NCI-H2029 (cell line): ENCODE results near the gene CEBPB.

Experiments
- DNase-seq: peaks from one replicate; lab custom pipeline; 2025; lab: John Stamatoyannopoulos, UW

CEBPB gene

DNA sequence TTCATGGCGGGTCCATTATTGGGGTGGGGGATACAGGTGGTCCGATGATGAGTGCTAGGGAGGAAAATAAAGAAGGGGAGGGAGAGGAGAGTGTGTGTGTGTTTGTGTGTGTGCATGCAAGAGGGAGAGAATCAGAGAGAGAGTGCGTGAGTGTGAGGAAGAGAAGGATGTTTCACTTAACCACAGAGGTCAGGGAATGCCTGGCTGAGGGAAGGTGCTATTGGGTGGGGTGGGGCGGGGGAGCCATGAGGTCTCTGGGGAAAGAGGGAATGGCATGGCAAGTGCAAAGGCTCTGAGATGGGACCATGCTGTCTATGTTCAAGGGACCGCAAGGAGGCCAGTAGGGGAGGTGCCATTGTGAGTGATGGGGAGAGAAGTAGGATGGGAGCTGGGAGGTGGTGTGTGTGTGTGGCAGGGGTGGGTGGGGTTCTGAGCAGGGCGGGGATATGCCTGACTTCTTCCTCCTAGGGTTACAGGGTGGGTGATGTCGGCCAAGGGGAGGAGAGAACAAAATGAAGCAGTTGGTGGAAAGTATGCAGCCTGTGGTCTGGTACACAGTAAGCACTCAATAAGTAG, 23.0 kb downstream of the CEBPB start:
- DNase-seq: no peak

DNA sequence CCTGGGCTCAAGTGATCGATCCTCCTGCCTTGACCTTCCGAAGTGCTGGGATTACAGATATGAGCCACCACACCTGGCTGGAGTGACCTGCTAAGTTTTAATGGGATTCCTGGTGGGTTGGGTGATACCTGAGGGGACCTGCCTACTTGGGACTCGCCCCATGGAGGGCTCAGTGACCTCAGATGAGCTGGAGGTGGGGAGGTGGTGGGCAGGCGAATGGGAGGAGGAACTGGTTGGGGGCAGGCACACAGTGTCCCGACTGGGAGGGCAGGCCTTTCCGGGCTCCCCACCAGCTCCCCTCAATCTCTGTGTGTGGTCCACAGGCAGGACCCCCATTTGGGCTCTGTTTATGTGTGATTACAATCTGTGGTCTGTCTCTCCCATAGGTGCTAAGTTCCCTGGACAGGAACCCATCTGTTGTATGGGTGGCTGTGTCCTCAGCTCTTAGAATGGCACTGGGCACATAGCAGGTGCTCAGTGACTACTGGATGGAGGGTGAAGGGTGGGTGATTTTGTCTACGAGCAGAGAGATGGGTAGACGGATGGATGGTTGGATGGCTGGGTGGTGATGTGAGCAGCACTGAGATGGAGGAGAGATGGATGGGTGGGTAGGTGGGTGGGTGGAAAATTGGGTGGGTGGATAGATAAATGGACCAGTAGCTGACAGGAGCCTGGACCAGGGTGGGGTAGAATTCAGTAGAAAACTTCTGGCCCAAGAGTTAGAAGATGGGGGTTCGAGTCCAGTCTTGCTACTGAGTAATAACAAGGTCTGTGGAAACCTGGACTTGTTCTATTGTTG, 23.8 kb downstream of the CEBPB start:
- no peak for DNase-seq

DNA sequence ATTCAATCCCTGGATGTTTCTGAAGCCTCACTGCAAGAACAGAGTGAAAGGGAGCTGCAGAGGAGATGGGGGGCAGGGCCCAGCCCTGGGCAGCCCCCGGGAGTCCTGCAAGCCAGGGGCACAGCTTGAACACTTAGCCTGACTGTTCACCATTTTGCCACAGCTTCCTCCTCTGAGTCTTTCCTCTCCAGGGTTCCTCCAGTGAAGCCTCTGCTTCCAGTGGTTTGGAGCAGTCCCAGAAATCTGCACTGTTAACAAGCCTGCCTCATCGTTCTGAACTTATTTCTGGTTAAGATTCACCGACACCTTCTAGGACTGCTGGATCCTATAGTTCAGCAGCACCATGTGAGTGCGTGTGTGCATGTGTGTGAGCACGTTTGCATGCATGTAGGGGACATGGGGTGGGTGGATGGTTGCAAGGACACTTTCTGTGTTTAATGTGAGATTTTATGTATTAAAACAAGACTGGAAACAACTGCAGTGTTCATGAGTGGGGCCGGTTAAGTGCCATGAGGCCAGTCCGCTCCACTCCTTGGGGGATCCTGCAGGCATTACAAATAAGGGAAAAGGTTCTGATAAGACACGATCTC, 24.6 kb downstream of the CEBPB start:
- no peak for DNase-seq

DNA sequence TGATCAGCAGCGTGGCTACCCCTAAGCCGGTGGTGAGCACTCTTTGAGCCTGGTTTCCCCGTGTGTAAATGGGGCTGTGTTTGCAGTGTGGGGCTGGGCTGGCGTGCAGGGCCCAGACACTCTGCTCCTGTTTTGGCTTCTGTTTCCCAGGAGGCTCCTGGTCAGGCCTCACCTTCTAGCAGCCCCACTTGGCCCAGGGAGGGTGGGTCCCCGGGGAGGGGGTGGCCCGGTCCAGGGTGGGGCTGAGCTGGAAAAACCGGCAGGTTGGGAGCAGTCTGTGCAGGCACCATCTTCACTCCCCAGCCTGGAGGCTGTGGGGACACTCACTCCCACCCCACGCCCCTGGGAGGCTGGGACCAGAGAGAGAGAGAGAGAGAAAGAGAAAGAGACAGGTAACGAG, 25.3 kb downstream of the CEBPB start:
- no peak for DNase-seq

DNA sequence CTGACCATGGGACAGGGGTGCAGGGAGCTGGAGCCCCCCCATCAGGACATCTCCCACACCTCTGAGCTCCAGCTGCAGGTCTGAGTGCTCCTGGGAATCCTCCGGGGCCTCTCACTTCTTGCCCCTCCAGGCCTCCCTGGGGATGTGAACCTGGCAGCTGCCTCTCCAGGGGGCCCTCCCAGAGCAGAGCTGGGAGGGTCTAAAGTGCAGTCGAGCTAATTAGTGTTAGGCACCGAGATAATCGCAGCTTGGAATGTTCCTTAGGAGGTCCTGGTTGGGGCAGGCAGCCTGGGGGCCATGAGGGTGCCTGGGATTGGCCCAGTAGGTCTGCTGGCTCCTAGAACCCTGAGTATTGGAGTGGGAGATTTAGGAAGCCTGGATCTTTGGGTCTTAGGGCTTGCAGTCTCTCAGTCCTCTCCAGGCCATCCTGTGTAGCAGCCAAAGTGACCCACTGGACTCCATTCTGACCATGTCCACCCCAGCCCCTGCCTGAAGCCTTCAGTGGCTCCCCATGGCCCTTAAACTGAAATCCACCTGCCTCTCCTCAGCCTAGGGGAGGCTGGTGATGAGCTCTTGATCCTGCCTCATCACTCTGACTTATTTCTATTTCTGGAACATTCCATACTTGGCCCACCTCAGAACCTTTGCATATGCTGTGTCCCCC, 26.0 kb downstream of the CEBPB start:
- DNase-seq: no peak

DNA sequence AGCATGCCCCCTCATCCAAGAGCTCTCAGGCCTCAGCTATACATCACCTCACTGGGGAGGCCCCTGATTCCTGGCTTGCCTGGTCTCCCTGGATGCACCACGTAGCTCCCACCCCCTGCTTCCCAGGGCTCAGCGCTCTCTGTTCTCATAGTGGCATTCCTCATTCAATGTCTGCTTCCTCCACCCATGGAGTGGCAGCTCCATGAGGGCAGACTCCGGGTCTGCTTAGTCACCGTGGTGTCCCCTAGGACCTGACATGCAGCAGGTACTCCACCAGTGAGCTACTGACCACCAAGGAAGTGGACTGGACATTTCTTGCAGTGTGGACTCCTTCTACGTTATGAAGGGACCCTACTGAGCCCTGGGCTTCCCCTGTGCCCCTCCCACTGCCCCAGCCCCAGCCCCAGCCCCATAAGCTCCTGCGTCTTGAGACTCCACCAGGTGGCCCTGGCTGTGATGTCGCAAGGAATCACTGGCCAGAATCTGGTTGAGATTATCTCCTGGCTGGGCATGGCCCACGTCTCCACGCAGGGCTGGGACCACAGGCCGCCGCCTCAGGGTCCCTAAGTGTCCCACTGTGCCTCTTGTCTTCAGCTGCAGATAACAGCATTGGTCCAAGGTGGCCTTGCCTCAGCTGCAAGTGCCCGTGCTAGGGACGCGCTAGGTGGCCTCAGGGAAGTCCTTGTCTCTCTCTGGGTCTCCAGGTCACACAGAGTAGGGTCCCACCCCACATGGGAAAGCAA, 26.7 kb downstream of the CEBPB start:
- DNase-seq: no peak

DNA sequence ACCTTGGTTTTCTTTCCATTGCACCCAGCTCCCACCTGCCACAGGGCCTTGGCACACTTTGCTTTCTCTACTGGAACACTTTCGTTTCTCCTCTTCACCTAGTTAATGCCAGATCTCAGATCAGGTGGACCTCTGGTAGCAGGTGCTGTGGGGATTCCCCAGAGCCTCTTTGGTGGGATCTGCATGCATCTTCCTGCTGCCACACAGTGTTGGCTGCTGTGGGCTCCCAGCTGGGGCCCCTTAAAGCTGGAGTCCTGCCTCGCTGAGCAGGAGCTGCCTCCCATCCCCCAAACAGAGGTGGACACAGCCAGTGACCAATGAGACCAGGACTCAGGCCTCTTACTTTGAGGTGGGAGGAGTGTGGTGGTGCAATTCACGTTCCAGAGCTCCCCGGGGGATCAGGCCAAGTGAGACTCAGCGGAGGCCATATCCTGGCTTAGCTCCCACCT, 28.4 kb downstream of the CEBPB start:
- no peak for DNase-seq

DNA sequence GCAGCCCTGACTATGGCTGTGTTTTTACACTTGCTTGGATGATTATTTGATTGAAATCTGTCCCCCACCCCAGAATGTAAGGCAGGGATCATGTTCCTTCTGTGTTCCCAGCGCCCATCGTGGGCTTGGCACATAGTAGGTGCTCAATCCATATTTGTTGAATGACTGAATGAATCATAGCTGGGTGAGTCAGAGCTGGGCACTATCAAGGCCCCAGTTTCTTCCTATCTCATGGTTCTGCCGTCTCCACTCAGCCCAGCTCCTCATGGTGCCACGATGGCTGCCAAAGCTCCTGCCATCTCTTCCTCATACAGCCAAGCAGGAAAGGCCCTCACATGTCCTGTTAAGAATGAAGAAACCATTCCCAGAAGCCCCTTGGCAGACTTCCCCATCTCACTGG, 29.0 kb downstream of the CEBPB start:
- no peak for DNase-seq

DNA sequence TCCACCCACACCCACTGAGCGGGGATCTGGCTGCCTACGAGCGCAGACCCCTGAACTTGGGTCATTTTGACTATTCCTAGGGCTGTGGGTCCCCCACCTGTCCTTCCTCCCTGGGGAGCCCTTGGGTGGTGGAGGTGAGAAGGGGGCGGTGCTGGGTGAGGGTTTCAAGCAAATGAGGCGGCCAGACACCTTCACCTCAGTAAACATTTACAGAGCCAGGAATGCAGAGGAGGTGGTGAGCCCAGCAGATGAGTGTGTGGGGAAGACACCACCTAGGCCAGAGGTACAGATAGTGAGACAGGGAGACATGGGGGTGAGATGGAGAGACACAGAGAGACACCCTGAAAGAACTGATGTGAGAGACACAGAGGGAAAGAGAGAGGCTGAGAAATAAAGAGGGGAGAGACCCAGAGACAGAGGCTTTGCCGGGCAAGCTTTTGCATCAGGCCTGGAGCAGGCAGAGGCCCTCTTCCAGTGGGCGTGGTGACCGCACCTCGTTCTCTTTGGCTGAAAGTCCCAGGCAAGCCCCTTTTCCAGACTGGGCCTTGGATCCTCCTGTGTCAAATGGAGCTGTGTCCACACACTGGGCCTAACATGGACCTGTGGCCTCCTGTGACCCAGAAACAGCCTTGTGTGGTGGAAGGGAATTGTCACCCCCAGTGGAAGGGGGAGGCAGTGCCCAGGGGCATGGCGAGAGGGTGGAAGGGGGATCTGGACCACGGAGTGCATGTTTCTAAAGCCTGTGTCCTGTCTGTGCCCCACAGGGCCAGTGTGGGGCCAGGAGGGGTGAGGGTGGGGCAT, 29.7 kb downstream of the CEBPB start:
- DNase-seq: no peak

DNA sequence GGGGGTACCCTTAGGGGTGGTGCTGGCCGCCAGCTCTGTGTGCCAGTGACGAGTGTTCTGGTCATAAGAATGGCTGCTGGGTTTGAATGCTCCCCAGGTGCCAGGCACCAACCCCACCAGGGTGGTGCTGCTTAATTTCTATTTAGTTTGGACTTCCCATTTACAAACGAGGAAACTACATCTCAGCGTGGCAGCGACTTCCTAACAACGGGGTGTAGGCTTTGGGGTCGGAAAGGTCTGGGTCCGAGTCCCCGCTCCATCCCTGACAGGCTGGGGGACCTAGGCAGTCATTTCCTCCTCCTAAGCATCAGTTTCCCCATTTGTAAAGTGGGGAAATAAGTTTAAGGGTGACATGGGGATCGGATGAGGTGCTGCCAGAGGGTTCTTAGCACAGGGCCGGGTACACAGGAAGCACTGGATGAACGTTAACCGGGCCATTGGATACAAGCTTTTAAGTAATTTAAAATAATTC, 30.3 kb downstream of the CEBPB start:
- no peak for DNase-seq

DNA sequence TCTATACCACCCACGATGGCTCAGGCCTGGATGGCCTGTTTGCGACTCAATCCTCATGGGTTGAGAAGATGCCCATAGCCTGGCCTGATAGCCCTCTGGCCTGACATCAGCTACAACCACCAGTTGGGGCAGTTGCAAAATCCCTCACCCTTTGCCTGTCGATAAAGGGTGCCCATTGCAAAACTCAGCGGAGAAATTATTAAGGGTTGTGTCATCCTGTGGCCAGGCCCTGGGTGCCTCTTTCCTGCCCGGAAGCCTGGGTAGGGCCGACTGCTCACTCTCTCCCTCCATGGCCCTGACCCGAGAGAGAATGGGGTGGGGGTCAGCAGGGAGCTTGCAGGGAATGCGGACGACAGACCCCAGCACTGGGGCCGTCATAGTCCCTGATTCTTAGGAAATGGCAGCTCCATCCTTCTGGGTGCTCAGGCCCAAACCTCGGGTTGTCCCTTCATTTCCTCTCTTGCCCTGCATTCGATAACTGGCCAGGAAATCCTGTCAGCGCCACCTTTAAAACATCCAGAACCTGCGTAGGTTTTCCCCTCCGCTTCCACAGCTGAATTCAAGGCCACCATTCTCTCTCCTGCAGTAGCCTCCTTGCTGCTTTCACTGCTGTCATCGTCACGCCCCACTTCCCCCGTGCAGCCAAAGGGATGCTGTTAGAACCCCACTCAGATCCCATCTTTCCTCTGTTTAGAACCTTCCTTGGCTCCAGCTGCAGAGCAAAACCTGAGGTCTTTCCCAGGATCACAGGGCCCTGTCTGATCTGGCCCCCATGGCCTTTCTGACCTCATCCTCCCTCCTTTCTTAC, 31.1 kb downstream of the CEBPB start:
- no peak for DNase-seq

DNA sequence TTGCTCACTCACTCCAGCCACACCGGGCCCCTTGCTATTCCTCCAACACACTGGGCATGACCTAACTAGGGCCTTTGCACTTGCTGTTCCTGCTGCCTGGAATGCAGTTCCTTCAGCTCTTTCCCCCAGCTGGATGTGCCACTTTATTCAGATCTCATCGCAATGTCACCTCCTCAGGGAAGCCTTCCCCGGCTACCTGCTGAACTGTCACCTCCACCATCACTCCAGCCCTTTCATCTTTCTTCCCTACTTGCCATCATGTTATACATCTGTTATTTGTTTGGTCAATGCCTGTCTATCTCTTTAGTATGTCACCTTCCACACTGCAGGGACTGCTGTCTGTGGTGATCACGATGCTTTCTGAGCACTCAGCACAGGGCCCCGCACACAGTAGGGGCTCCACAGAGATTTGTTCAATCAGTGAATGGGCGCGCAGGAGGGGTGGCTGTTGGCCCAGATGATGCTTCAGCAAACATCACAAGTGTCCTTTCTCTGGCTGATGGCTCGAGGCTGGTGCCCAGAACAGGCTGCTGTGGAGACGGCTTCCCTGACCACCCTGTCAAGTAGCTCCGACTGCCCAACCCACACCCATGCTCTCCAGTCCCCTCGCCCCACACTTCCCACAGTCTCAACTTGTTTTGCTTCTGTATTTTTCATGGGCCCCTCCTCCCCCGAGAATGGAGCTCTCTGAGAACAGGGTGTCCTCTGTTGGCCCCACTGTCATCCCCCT, 31.8 kb downstream of the CEBPB start:
- no peak for DNase-seq

DNA sequence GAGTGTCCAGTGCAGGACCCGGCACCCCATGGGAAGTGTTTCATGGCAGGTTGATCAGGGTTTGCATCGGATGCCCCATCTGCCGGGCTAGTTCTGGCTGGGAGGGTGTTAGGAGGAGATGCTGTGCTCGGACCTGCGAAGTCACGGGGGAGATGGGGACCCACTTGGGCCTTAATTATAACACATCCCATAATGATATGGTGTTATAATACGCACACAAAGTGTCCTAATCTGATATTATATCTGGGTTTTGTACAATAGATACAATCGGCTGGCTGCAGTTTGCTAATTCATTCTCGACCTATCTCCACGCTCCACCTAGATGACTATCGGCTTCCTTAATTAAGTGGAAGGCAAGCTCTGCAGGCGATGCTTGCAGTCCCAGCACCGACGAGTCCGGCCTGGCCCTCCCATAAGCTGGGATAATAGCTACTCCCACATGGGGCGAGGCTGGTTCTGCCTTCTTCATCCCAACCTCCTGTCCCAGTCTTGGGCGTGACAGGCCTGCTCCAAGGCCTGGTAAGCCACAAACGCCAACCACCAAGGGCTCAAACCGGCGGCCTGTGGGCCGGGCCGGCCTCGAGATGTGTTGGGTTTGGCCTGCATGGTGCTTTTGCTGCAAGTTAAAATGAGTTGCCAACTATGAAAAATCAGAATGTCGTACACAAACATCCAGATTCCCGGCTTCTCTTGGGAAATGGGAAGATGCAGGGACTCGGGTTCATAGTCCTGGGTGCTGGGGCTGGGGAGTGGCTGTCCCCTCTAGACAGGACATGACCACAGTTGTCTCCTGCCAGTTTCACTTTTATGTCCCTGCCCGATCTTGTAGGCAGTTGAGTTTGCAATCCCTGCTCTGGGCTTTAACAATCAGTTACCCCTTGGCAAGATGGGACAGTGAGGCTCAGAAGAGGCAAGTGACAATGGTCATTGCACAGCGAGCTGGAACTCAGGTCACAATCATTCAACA, 32.7 kb downstream of the CEBPB start:
- no peak for DNase-seq

DNA sequence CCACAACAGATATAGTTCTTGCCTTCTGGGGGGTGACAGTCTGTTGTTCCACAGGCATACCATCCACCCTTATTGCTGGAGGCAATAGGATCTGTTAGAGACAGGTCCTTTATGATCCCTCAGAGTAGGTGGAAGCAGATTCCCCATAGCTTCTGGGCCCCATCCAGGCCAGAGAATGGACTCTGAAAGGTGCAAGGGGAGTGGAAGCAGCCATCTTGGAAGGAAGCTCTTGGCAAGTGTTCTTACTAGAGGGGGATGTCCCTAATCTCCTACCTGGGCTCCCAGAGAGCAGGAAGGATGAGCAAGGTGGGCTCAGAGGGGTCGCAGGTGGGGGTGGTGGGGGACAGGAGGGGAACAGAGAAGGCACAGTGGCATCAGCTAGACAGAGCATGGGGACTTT, 33.4 kb downstream of the CEBPB start:
- no peak for DNase-seq

DNA sequence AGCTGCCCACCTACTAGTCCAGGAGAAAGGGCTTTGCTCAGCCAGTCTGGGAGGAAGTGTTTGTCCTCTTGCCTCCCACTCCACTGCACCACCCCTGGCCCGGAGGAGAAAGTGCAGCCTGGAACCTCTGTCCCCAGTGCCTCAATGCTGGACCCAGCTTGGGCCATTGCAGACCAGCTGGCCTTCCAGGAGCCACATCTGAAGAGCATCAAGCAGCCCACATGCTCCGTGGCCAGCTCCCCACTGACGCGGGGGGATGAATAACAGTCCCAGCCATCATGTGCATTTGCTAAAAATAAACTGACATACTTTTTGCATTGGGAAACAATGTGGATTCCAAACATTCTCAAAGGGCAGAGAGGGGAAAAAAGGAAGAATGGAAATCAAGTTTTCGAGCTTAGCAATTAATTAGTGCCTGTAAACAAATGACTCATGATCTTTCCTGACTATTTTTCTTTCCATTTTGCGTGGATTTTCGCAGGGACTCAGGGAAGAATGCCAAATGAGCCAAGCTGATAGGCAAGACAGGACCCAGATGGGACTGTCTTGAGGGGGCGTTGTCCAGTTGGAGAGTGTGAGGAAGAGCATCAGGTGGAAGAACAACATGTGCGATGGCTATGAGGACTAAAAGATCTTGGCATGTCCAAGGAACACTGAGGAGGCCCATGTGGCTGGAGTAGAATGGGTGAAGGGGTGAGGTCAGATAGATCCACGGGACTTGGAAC, 34.1 kb downstream of the CEBPB start:
- DNase-seq: no peak

DNA sequence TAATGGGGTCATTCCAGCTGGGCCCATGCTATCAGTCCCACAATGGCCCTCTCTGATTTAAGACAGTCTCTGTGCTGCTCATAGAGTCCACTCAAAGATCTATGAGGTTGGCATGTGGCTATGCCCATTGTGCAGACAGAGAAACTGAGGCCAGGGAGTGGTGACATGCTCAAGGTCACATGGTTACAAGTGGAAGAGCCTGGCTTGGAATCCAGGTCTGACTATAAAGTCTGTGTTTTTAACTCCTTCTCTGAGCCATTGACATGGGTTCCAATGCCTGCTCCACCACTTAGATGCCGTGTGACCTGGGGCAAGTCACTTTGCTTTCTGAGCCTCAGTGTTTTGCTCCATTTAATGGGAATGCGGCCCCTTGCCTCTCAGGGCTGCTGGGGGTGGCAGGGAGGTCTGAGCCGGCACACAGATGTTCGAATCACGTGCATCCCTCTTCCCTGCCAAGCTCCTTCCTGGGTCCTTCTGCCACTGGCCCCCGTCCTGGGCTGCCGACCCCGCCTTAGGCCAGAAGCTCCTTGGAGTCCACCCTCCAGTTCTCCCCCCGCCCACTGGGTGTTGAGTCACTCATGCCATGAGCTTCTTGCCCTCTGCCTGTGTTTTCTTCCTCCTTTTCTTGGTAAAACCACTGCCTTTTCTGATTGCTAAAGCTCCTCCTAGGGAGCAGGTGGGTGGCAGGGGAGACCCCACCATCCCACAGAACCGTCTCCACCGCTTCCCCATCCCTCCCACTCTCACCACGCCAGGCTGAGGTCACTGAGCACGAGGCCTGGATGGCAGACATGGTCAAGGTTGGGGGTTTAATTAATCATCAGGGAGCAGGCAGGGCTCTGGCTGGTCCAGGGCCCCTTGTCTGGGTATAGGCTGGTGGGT, 35.7 kb downstream of the CEBPB start:
- DNase-seq: no peak

DNA sequence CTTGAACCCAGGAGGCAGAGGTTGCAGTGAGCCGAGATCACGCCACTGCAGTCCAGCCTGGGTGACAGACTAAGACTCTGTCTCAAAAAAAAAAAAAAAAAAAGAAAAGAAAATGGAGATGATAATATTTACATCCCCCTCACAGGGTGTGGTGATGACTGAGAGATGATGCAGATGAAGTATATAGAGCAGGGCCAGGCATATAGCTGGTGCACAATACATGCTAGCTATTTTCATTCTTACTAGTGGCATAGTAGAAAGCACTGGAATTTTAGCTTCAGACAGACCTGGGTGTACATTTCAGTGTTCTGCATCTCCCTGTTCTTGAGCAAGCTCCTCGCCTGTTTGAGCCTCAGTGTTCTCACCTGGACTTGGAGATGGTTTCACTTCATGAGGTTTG, 36.9 kb downstream of the CEBPB start:
- no peak for DNase-seq
